H1 (cell line): ENCODE measurements around the gene SLC19A1. TPM values are rescaled to one million over a fixed set of nuclear protein-coding genes. Genes with fewer than 3 reads are reported as not detected.
A peak's percentile ranks its signal among the peaks of the same experiment; 100 is the strongest.

ENCODE experiments used
- CTCF ChIA-PET: fragments of 300-600 bp; sonication (Branson Sonifier 250); formaldehyde crosslinking; loops from one replicate; lab custom pipeline; 2021; ENCODE audit not compliant: partially characterized antibody; lab: Charles Lee
- POLR2A ChIA-PET: fragments of 300-600 bp; sonication (Branson Sonifier 250); formaldehyde crosslinking; loops from one replicate; lab custom pipeline; 2021; ENCODE audit warnings: inconsistent platforms; ENCODE audit not compliant: partially characterized antibody; lab: Charles Lee
- DNase-seq, 2 experiments: peaks; one replicate each; pipeline versions ENCODE4 v3.0.0 to v3.0.0-alpha.2; 2010 to 2022; ENCODE audit warnings: low spot score in 2 of 2, low read depth in 1 of 2, mixed read lengths in 1 of 2
- FAIRE-seq: peaks from 2 replicates; lab custom pipeline; 2011; peaks lifted over from hg19 to GRCh38; lab: Jason Lieb, UNC
- H2AFZ ChIP-seq: 2 replicates; pipeline ENCODE4 v1.8.1; 2012; ENCODE audit warnings: low read length, inconsistent platforms
- H2AK5ac ChIP-seq: 2 replicates; pipeline ENCODE4 v1.6.1; 2013; ENCODE audit warnings: low read depth, low read length
- H2BK120ac ChIP-seq: replicated peaks from 2 replicates; pipeline ENCODE3; 2013; ENCODE audit warnings: low read depth, low read length, inconsistent platforms
- H2BK12ac ChIP-seq: 2 replicates; pipeline ENCODE4 v1.6.1; 2013; ENCODE audit warnings: low read depth, low read length
- H2BK15ac ChIP-seq: 2 replicates; pipeline ENCODE4 v1.6.1; 2013; ENCODE audit warnings: low read length
- H2BK20ac ChIP-seq: 2 replicates; pipeline ENCODE4 v1.6.1; 2013; ENCODE audit warnings: low read length
- H2BK5ac ChIP-seq: 2 replicates; pipeline ENCODE4 v1.6.1; 2013; ENCODE audit warnings: low read depth, low read length
- H3K14ac ChIP-seq: 2 replicates; pipeline ENCODE4 v1.6.1; 2013; ENCODE audit warnings: inconsistent platforms; ENCODE audit not compliant: insufficient read length
- H3K18ac ChIP-seq: 2 replicates; pipeline ENCODE4 v1.6.1; 2013; ENCODE audit warnings: low read length; ENCODE audit errors: extremely low read depth
- H3K23ac ChIP-seq: 2 replicates; pipeline ENCODE4 v1.6.1; 2013; ENCODE audit warnings: inconsistent platforms; ENCODE audit not compliant: insufficient read length
- H3K23me2 ChIP-seq: 2 replicates; pipeline ENCODE4 v1.6.1; 2013; ENCODE audit warnings: low read depth, low read length
- H3K27ac ChIP-seq: 2 replicates; pipeline ENCODE4 v1.6.1; 2011; ENCODE audit warnings: low read depth, low read length, inconsistent platforms
- H3K27me3 ChIP-seq, 4 experiments: replicated peaks in 1 of 4; 1 replicate in 1 of 4; 2 replicates in 3 of 4; pipeline versions ENCODE4 v1.6.1 to v1.8.1; 2011 to 2013; ENCODE audit warnings: low read length in 3 of 4, mild to moderate bottlenecking in 3 of 4, inconsistent platforms in 2 of 4, mixed read lengths in 2 of 4, moderate library complexity in 1 of 4; ENCODE audit not compliant: control insufficient read depth in 3 of 4, insufficient read depth in 3 of 4; ENCODE audit errors: extremely low read depth in 1 of 4
- H3K36me3 ChIP-seq, 4 experiments: 2 replicates each; pipeline versions ENCODE4 v1.6.1 to v1.8.1; 2011 to 2013; ENCODE audit warnings: mild to moderate bottlenecking in 4 of 4, low read length in 3 of 4, moderate library complexity in 2 of 4, control low read depth in 1 of 4, inconsistent platforms in 1 of 4; ENCODE audit not compliant: insufficient read depth in 4 of 4, control insufficient read depth in 2 of 4
- H3K4ac ChIP-seq: replicated peaks from 2 replicates; pipeline ENCODE3; 2013; ENCODE audit warnings: low read length, low read depth, mixed read lengths, inconsistent platforms; ENCODE audit not compliant: insufficient read length
- H3K4me1 ChIP-seq, 4 experiments: replicated peaks in 1 of 4; 1 replicate in 1 of 4; 2 replicates in 3 of 4; pipeline versions ENCODE4 v1.6.1 to v1.8.1; 2011 to 2013; ENCODE audit warnings: low read length in 3 of 4, inconsistent platforms in 2 of 4, mixed read lengths in 1 of 4; ENCODE audit not compliant: insufficient read depth in 4 of 4, control insufficient read depth in 3 of 4
- H3K4me2 ChIP-seq, 2 experiments: 2 replicates each; pipeline versions ENCODE4 v1.6.1 to v1.8.1; 2011 to 2013; ENCODE audit warnings: low read depth in 2 of 2, low read length in 2 of 2, control low read depth in 1 of 2, inconsistent platforms in 1 of 2, mild to moderate bottlenecking in 1 of 2; ENCODE audit not compliant: insufficient read depth in 1 of 2
- H3K4me3 ChIP-seq, 4 experiments: fragments of 200-600, 300-600 bp in 1 of 4; sonication (generic), shearing (Covaris generic), sonication (Bioruptor Twin) in 1 of 4; 2 replicates each; pipeline versions ENCODE4 v1.5.1 to v1.8.1; 2011 to 2016; ENCODE audit warnings: low read length in 4 of 4, low read depth in 3 of 4, control low read depth in 2 of 4, inconsistent platforms in 2 of 4, mild to moderate bottlenecking in 2 of 4, mixed read lengths in 1 of 4, moderate library complexity in 1 of 4; ENCODE audit not compliant: insufficient read depth in 2 of 4; ENCODE audit errors: extremely low read depth in 1 of 4
- H3K56ac ChIP-seq: replicated peaks from 2 replicates; pipeline ENCODE3; 2013; ENCODE audit warnings: low read depth, mild to moderate bottlenecking, mixed read lengths, low read length, inconsistent platforms; ENCODE audit not compliant: insufficient read length
- H3K79me1 ChIP-seq: 2 replicates; pipeline ENCODE4 v1.6.1; 2013; ENCODE audit warnings: low read depth, low read length, control low read depth
- H3K79me2 ChIP-seq, 2 experiments: 2 replicates each; pipeline versions ENCODE4 v1.6.1 to v1.8.1; 2012 to 2013; ENCODE audit warnings: low read length in 2 of 2, mild to moderate bottlenecking in 2 of 2, inconsistent platforms in 1 of 2; ENCODE audit not compliant: insufficient read depth in 2 of 2, control insufficient read depth in 1 of 2
- H3K9ac ChIP-seq, 4 experiments: replicated peaks in 1 of 4; 1 replicate in 1 of 4; 2 replicates in 3 of 4; pipeline versions ENCODE4 v1.6.1 to v1.8.1; 2011 to 2013; ENCODE audit warnings: low read depth in 3 of 4, low read length in 3 of 4, control low read depth in 2 of 4, mild to moderate bottlenecking in 2 of 4, moderate library complexity in 2 of 4, inconsistent platforms in 1 of 4; ENCODE audit errors: extremely low read depth in 1 of 4
- H3K9me3 ChIP-seq, 2 experiments: 2 replicates each; pipeline versions ENCODE4 v1.6.1 to v1.8.1; 2012 to 2013; ENCODE audit warnings: mild to moderate bottlenecking in 2 of 2, moderate library complexity in 2 of 2, control low read depth in 1 of 2, inconsistent platforms in 1 of 2, low read depth in 1 of 2, low read length in 1 of 2, mixed read lengths in 1 of 2; ENCODE audit not compliant: insufficient read depth in 2 of 2
- H4K20me1 ChIP-seq, 2 experiments: replicated peaks in 1 of 2; 2 replicates each; pipeline versions ENCODE3 to v1.8.1; 2011 to 2013; ENCODE audit warnings: inconsistent platforms in 2 of 2, low read length in 2 of 2, mild to moderate bottlenecking in 1 of 2; ENCODE audit not compliant: insufficient read depth in 2 of 2, control insufficient read depth in 1 of 2
- H4K5ac ChIP-seq: 2 replicates; pipeline ENCODE4 v1.6.1; 2013; ENCODE audit warnings: low read length, low read depth, mixed read lengths, inconsistent platforms; ENCODE audit not compliant: insufficient read length
- H4K8ac ChIP-seq: 2 replicates; pipeline ENCODE4 v1.8.0; 2013; ENCODE audit warnings: mild to moderate bottlenecking, moderate library complexity, low read length, inconsistent platforms; ENCODE audit not compliant: insufficient read depth; ENCODE audit errors: extremely low read depth
- H4K91ac ChIP-seq: replicated peaks from 2 replicates; pipeline ENCODE3; 2013; ENCODE audit warnings: low read length, mixed read lengths, inconsistent platforms; ENCODE audit not compliant: insufficient read length
- WGBS, 2 experiments: shearing (Covaris generic) in 1 of 2; methylation state at CpG; one replicate each; pipeline versions ENCODE4 v1.1.6 to v1.1.7; 2013 to 2015; ENCODE audit warnings: low lambda C conversion rate in 2 of 2, mixed read lengths in 2 of 2, inconsistent platforms in 1 of 2, low coverage in 1 of 2, missing lambda C conversion rate in 1 of 2; ENCODE audit not compliant: insufficient replicate concordance in 2 of 2, insufficient coverage in 1 of 2, insufficient read length in 1 of 2; ENCODE audit errors: extremely low coverage in 1 of 2, missing lambda C conversion rate in 1 of 2; 5-methylcytosine and 5-hydroxymethylcytosine counted together
- polyA plus RNA-seq, 7 experiments: library from polyadenylated mRNA; depleted of rRNA in 3 of 7; stranded (reverse) in 5 of 7; unstranded in 2 of 7; fragments of >200 nt in 5 of 7; fragments of 200-250 nt in 2 of 7; gene quantifications; 1 replicate in 5 of 7; 2 replicates in 1 of 7; 4 replicates in 1 of 7; pipeline versions ENCODE4 v1.2.1 to v1.2.3, GENCODE V29; 2011 to 2013; ENCODE audit warnings: missing spikeins in 2 of 7, mixed read lengths in 2 of 7
- total RNA-seq: library from RNA; stranded (reverse); fragmentation: NEBNext Ultra II Directional; extraction: Animal tissue kit (Norgen Biotek cat#: 25700); gene quantifications from 2 replicates; pipeline ENCODE4 v1.2.1, GENCODE V29; 2021

Gene SLC19A1
- total and polyA plus RNA-seq, 2 of the 8 experiments (the other 6 are each of a cell fraction or from before 2014, with no cell fraction given): 31.6 to 43.8 TPM

DNA sequence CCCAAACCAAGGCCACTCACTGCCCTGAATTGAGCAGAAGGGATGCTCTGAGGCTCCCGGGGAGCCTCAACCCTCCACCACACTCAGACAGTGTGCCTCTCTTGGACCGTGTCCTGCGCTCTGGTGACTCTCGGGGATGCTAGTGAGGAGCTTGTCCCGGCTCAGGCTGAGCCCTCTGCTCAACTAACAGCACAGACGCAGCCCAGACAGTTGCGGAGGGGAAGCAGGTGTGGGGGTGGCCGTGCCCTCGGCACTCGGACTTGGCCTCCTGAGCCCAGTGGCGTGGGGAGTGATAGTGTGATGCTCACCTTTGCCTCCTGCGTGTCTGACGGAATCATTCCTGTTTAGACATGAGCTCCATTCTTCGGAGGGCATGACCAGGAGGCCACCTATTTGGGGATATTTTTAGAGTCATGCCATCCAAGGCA, 15.4 kb upstream of the SLC19A1 start:
- H3K36me3 ChIP-seq: no peaks in the 10 kb centered on the region
- H2AFZ ChIP-seq: no peak overlapping the region
- no peaks in the 10 kb centered on the region for H3K9me3 ChIP-seq
- no peak overlapping the region for H3K18ac ChIP-seq
- H3K23me2 ChIP-seq: peaks cover 2% of the 10 kb centered on the region; the same call in 1 of the 2 replicates
- 0 out of 2 replicates have a peak overlapping the region, but pooled peaks have one; percentile 16 for H2AK5ac ChIP-seq
- H2BK12ac ChIP-seq: no peak overlapping the region
- ChIA-PET CTCF (interaction anchor here (0.5 to 3.6 kb wide), 5 partner anchors 19 to 390 kb away, joined by 3 to 37 read pairs (median 5); no protein-coding TSS in a partner anchor), POLR2A (interaction anchor here (0.9 kb wide), 1 partner anchor 17 kb away, joined by 3 read pairs; no protein-coding TSS in a partner anchor)
- H3K9ac ChIP-seq: no peak overlapping the region
- H4K8ac ChIP-seq: no peak overlapping the region
- no peak overlapping the region for H3K56ac ChIP-seq
- no peak overlapping the region for H2BK5ac ChIP-seq
- H3K27ac ChIP-seq: no peak overlapping the region
- H3K4me1 ChIP-seq: peaks cover 0 to 11% (median 2%) of the 10 kb centered on the region in 4 experiments; a peak in 6 of 7 replicates
- H4K91ac ChIP-seq: no peak overlapping the region
- no peak overlapping the region for H3K4me2 ChIP-seq
- no peak for DNase-seq
- peaks cover 0 to 2% of the 10 kb centered on the region in 2 experiments for H4K20me1 ChIP-seq
- no peak overlapping the region for H3K4me3 ChIP-seq
- no peak for FAIRE-seq
- no peak overlapping the region for H2BK15ac ChIP-seq
- H3K27me3 ChIP-seq: no peaks in the 10 kb centered on the region; a peak in 1 of 7 replicates
- no peak overlapping the region for H4K5ac ChIP-seq
- H2BK20ac ChIP-seq: no peak overlapping the region
- no peak overlapping the region for H3K14ac ChIP-seq
- H3K79me2 ChIP-seq: no peaks in the 10 kb centered on the region
- WGBS, 2 experiments: 94% methylated on average over 14 of the region's 14 CpGs; no CpG with 5 or more reads in 1 of the 2 experiments
- no peak overlapping the region for H3K4ac ChIP-seq
- no peak overlapping the region for H3K23ac ChIP-seq
- no peak overlapping the region for H2BK120ac ChIP-seq
- no peaks in the 10 kb centered on the region for H3K79me1 ChIP-seq
